Left renal pelvis (tissue), 4 donors: ENCODE results near the gene NCAM2. TPM values are rescaled to one million over a fixed set of nuclear protein-coding genes. Genes with fewer than 3 reads are reported as not detected.

Experiments
- DNase-seq, 4 donors: peaks; one replicate each; pipeline ENCODE4 v3.0.0-alpha.2; 2013; ENCODE audit warnings: low read depth in 4 of 4, low spot score in 3 of 4
- polyA plus RNA-seq, 4 donors: library from polyadenylated mRNA; unstranded; fragments of 120-200 nt; gene quantifications; one replicate each; pipeline ENCODE4 v1.2.1, GENCODE V29; 2013; ENCODE audit not compliant: insufficient read length in 4 of 4

The NCAM2 gene
- 10 to 100 TPM in 3 of 4 donors, 1 to 10 TPM in 1; 5.8 to 48.1 (median 12.3) TPM for polyA plus RNA-seq

- peak in 3 of 4 donors; percentile 42 to 59 (median 48) for DNase-seq
These were observed at the start of gene NCAM2 for GRCh38 chr21:20997636-20998455. TSS of gene NCAM2 (plus strand) at chr21:20998409.

GRCh38 chr21:20949884-20950283 is 48.3 kb upstream of the NCAM2 start:
- no peak for DNase-seq

GRCh38 chr21:20965816-20966215 is 32.4 kb upstream of the NCAM2 start:
- no peak for DNase-seq

GRCh38 chr21:20968391-20968790 is 29.8 kb upstream of the NCAM2 start:
- DNase-seq: no peak

GRCh38 chr21:20970691-20971090 is 27.5 kb upstream of the NCAM2 start:
- DNase-seq: no peak

- DNase-seq: peak; percentile 6 to 17 (median 8)
These were observed 26.8 kb upstream of the NCAM2 start for GRCh38 chr21:20971296-20971921.

- no peak for DNase-seq
These were observed 3.4 kb upstream of the NCAM2 start for GRCh38 chr21:20994790-20995189.

GRCh38 chr21:20996421-20997310 is 1.5 kb upstream of the NCAM2 start:
- DNase-seq: no peak

- DNase-seq: no peak
These were observed 936 bp upstream of the NCAM2 start for GRCh38 chr21:20997311-20997635.

- no peak for DNase-seq
These were observed 214 bp downstream of the NCAM2 start for GRCh38 chr21:20998456-20998789.

GRCh38 chr21:20998886-20999285 is 677 bp downstream of the NCAM2 start:
- no peak for DNase-seq

- DNase-seq: no peak
These were observed 1.4 kb downstream of the NCAM2 start for GRCh38 chr21:20999659-21000058.

GRCh38 chr21:21000591-21001175 is 2.5 kb downstream of the NCAM2 start:
- no peak for DNase-seq

GRCh38 chr21:21001591-21002100 is 3.4 kb downstream of the NCAM2 start:
- no peak for DNase-seq

GRCh38 chr21:21002153-21002552 is 3.9 kb downstream of the NCAM2 start:
- no peak for DNase-seq

GRCh38 chr21:21003701-21004100 is 5.5 kb downstream of the NCAM2 start:
- DNase-seq: no peak

GRCh38 chr21:21007606-21008005 is 9.4 kb downstream of the NCAM2 start:
- no peak for DNase-seq

- DNase-seq: no peak
These were observed 12.0 kb downstream of the NCAM2 start for GRCh38 chr21:21010228-21010627.

GRCh38 chr21:21010698-21011097 is 12.5 kb downstream of the NCAM2 start:
- DNase-seq: no peak

- no peak for DNase-seq
These were observed 20.6 kb downstream of the NCAM2 start for GRCh38 chr21:21018821-21019220.

- no peak for DNase-seq
These were observed 21.5 kb downstream of the NCAM2 start for GRCh38 chr21:21019681-21020080.
